ENCODE results near the gene CDH2. TPM values are rescaled to one million over a fixed set of nuclear protein-coding genes. Genes with fewer than 3 reads are reported as not detected.

Gene CDH2
- total and polyA plus RNA-seq, 4 donors: 14.2 to 49.5 (median 26.4) TPM

DNA sequence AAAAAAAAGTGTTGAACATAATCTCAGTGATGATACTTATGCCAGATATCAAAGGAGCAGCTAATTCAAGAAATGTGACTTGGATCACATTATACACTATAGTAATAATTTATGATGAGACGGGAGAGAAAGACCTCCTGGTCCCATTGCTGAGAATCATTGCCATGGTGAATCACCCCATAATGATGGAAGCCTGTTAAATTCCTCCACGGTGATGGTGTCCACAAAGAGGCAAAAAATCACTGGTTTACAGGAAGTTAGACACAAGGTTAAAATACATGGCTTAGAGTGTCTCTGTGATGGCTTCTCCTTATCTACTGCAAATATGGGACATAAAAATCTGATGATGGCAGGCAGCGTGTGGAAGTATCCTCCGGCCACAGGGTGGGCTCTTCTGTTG is 210.0 kb downstream of the CDH2 start:
- H3K4me3 ChIP-seq (ENCODE audit: low read depth in 1 of 3, low read length in 3 of 3): no peak overlapping the region

DNA sequence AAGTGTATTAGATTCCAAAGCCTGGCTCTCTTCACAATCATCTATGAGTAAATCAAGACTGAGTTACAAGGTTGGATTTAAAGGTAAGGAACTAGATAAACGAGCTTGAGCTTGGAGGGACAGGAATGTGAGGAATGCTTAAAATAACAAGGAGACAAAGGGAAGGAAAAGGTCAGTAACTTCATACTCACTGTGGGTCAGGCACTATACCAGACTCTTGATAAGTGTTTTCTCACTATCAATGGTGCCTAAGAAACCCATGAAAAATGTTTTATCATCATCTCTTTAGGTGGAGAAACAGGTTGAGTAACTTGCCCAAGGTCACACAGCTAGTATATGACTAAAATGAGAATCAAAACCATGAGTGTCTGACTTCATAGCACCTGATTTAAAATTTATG is 212.1 kb downstream of the CDH2 start:
- Histone ChIP-seq H3K9ac (ENCODE audit: low read depth in 1 of 2, low read length in 2 of 2) (no peak overlapping the region), H3K4me1 (ENCODE audit: control insufficient read depth in 4 of 4, insufficient read depth in 4 of 4, low read length in 3 of 4) (peaks cover 0 to 2% (median 1%) of the 10 kb centered on the region in 4 donors), H3K4me3 (ENCODE audit: low read depth in 1 of 3, low read length in 3 of 3) (no peak overlapping the region), H3K9me3 (ENCODE audit: control insufficient read depth in 4 of 4, low read length in 3 of 4) (no peaks in the 10 kb centered on the region), H3K36me3 (ENCODE audit: control insufficient read depth in 4 of 4, insufficient read depth in 3 of 4, low read depth in 1 of 4, low read length in 3 of 4) (peaks cover 1 to 21% (median 17%) of the 10 kb centered on the region in 4 donors), H3K27me3 (ENCODE audit: control insufficient read depth in 4 of 4, insufficient read depth in 4 of 4, low read length in 3 of 4) (no peaks in the 10 kb centered on the region), H3K27ac (ENCODE audit: low read depth in 1 of 2, low read length in 2 of 2) (no peak overlapping the region)
- DNase-seq (ENCODE audit: low spot score): no peak
- 53% methylated on average over 1 of the region's 1 CpG for WGBS
- no peak for TF ChIP-seq NR2F2 (IDR thresholded peaks at IDR 0.05)
- no peak for TF ChIP-seq SP1 (IDR thresholded peaks at IDR 0.05)
- no peak for TF ChIP-seq TAF1 (conservative IDR thresholded peaks at IDR 0.05)
- no peak for TF ChIP-seq RXRA (IDR thresholded peaks at IDR 0.05)
- TF ChIP-seq EGR1 (IDR thresholded peaks at IDR 0.05; ENCODE audit: low read depth in 2 of 2): no peak
- TF ChIP-seq, protein P1, sequence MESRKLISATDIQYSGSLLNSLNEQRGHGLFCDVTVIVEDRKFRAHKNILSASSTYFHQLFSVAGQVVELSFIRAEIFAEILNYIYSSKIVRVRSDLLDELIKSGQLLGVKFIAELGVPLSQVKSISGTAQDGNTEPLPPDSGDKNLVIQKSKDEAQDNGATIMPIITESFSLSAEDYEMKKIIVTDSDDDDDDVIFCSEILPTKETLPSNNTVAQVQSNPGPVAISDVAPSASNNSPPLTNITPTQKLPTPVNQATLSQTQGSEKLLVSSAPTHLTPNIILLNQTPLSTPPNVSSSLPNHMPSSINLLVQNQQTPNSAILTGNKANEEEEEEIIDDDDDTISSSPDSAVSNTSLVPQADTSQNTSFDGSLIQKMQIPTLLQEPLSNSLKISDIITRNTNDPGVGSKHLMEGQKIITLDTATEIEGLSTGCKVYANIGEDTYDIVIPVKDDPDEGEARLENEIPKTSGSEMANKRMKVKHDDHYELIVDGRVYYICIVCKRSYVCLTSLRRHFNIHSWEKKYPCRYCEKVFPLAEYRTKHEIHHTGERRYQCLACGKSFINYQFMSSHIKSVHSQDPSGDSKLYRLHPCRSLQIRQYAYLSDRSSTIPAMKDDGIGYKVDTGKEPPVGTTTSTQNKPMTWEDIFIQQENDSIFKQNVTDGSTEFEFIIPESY (IDR thresholded peaks at IDR 0.05): no peak
- TF ChIP-seq, protein P2, sequence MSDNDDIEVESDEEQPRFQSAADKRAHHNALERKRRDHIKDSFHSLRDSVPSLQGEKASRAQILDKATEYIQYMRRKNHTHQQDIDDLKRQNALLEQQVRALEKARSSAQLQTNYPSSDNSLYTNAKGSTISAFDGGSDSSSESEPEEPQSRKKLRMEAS (IDR thresholded peaks at IDR 0.05): no peak
- TF ChIP-seq HNF4G (IDR thresholded peaks at IDR 0.05): no peak
- TF ChIP-seq FOXA2 (IDR thresholded peaks at IDR 0.05): no peak
- TF ChIP-seq, protein P3, sequence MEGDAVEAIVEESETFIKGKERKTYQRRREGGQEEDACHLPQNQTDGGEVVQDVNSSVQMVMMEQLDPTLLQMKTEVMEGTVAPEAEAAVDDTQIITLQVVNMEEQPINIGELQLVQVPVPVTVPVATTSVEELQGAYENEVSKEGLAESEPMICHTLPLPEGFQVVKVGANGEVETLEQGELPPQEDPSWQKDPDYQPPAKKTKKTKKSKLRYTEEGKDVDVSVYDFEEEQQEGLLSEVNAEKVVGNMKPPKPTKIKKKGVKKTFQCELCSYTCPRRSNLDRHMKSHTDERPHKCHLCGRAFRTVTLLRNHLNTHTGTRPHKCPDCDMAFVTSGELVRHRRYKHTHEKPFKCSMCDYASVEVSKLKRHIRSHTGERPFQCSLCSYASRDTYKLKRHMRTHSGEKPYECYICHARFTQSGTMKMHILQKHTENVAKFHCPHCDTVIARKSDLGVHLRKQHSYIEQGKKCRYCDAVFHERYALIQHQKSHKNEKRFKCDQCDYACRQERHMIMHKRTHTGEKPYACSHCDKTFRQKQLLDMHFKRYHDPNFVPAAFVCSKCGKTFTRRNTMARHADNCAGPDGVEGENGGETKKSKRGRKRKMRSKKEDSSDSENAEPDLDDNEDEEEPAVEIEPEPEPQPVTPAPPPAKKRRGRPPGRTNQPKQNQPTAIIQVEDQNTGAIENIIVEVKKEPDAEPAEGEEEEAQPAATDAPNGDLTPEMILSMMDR (IDR thresholded peaks at IDR 0.05; ENCODE audit: low read depth, low read length, missing input control): no peak
- TF ChIP-seq GABPA (IDR thresholded peaks at IDR 0.05 in 1 of 2, conservative IDR thresholded peaks at IDR 0.05 in 1 of 2): no peak
- TF ChIP-seq HNF4A (conservative IDR thresholded peaks at IDR 0.05): no peak
- no peak for TF ChIP-seq YY1 (IDR thresholded peaks at IDR 0.05)
- no peak for TF ChIP-seq FOXA1 (IDR thresholded peaks at IDR 0.05)
- no peak for TF ChIP-seq JUND (IDR thresholded peaks at IDR 0.05)

More for the DNA sequence above, 210.0 kb downstream of the CDH2 start:
- H3K27me3 ChIP-seq (ENCODE audit: control insufficient read depth in 4 of 4, insufficient read depth in 4 of 4, low read length in 3 of 4): no peaks in the 10 kb centered on the region
- peaks cover 1 to 15% (median 8%) of the 10 kb centered on the region in 4 donors for H3K36me3 ChIP-seq (ENCODE audit: control insufficient read depth in 4 of 4, insufficient read depth in 3 of 4, low read depth in 1 of 4, low read length in 3 of 4)
- no peak for DNase-seq (ENCODE audit: low spot score)
- H3K4me1 ChIP-seq (ENCODE audit: control insufficient read depth in 4 of 4, insufficient read depth in 4 of 4, low read length in 3 of 4): peaks cover 0 to 2% (median 1%) of the 10 kb centered on the region in 4 donors
- no peak overlapping the region for H3K27ac ChIP-seq (ENCODE audit: low read depth in 1 of 2, low read length in 2 of 2)
- H3K9me3 ChIP-seq (ENCODE audit: control insufficient read depth in 4 of 4, low read length in 3 of 4): no peaks in the 10 kb centered on the region
- 89% methylated on average over 4 of the region's 4 CpGs for WGBS
- no peak for TF ChIP-seq TAF1 (conservative IDR thresholded peaks at IDR 0.05)
- TF ChIP-seq, protein P4, sequence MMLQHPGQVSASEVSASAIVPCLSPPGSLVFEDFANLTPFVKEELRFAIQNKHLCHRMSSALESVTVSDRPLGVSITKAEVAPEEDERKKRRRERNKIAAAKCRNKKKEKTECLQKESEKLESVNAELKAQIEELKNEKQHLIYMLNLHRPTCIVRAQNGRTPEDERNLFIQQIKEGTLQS (IDR thresholded peaks at IDR 0.05): no peak
- TF ChIP-seq, protein P3 (IDR thresholded peaks at IDR 0.05; ENCODE audit: low read depth, low read length, missing input control): no peak
- TF ChIP-seq EGR1 (IDR thresholded peaks at IDR 0.05; ENCODE audit: low read depth in 2 of 2): no peak
- no peak for TF ChIP-seq YY1 (IDR thresholded peaks at IDR 0.05)
- no peak for TF ChIP-seq NR2F2 (IDR thresholded peaks at IDR 0.05)
- no peak for TF ChIP-seq GABPA (IDR thresholded peaks at IDR 0.05 in 1 of 2, conservative IDR thresholded peaks at IDR 0.05 in 1 of 2)
- no peak for TF ChIP-seq JUND (IDR thresholded peaks at IDR 0.05)
- TF ChIP-seq RXRA (IDR thresholded peaks at IDR 0.05): no peak
- TF ChIP-seq FOXA1 (IDR thresholded peaks at IDR 0.05): no peak
- TF ChIP-seq, protein P5, sequence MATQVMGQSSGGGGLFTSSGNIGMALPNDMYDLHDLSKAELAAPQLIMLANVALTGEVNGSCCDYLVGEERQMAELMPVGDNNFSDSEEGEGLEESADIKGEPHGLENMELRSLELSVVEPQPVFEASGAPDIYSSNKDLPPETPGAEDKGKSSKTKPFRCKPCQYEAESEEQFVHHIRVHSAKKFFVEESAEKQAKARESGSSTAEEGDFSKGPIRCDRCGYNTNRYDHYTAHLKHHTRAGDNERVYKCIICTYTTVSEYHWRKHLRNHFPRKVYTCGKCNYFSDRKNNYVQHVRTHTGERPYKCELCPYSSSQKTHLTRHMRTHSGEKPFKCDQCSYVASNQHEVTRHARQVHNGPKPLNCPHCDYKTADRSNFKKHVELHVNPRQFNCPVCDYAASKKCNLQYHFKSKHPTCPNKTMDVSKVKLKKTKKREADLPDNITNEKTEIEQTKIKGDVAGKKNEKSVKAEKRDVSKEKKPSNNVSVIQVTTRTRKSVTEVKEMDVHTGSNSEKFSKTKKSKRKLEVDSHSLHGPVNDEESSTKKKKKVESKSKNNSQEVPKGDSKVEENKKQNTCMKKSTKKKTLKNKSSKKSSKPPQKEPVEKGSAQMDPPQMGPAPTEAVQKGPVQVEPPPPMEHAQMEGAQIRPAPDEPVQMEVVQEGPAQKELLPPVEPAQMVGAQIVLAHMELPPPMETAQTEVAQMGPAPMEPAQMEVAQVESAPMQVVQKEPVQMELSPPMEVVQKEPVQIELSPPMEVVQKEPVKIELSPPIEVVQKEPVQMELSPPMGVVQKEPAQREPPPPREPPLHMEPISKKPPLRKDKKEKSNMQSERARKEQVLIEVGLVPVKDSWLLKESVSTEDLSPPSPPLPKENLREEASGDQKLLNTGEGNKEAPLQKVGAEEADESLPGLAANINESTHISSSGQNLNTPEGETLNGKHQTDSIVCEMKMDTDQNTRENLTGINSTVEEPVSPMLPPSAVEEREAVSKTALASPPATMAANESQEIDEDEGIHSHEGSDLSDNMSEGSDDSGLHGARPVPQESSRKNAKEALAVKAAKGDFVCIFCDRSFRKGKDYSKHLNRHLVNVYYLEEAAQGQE (IDR thresholded peaks at IDR 0.05): no peak
- H3K9ac ChIP-seq (ENCODE audit: low read depth in 1 of 2, low read length in 2 of 2): no peak overlapping the region
